SKM-1 (cell line): Measurements from ENCODE around the gene PFKP.

Experiments used
- DNase-seq: peaks from one replicate; lab custom pipeline; 2025; ENCODE audit not compliant: unreplicated experiment; lab: John Stamatoyannopoulos, UW

Gene PFKP

DNA sequence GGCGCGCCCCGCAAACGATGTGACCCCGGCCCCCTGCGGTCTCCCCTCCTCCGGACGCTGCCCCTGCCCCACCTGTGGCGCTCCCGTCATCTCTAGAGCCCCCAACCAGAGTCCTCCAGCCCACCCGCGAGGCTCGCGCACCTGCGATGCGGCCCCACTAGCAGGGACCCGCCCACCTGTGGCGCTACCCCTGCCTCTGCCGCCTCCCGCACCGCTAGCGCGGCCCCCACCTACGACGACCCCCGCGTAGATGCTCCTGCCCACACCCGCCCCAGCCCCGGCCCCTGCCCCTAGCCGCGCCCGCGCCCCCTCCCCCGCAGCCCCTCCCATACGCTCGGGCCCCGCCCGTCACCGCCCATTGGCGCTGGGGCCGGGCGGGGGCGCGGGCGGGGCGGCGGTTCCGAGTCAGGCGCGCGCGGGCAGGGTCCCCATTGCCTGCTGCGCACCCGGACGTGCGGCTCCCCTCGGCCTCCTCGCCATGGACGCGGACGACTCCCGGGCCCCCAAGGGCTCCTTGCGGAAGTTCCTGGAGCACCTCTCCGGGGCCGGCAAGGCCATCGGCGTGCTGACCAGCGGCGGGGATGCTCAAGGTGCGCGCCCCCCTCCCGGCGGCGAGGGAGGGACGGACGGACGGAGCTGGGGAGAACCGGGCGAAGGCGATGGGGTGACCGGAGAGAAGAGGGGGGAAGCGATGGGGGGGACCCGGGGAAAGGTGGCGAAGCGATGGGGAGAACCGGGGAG, at the start of gene PFKP:
TSS of gene PFKP (plus strand) at position 431 of the 741 bp plus-strand sequence. CDS start at position 479, 48 bp downstream.
- no peak for DNase-seq

DNA sequence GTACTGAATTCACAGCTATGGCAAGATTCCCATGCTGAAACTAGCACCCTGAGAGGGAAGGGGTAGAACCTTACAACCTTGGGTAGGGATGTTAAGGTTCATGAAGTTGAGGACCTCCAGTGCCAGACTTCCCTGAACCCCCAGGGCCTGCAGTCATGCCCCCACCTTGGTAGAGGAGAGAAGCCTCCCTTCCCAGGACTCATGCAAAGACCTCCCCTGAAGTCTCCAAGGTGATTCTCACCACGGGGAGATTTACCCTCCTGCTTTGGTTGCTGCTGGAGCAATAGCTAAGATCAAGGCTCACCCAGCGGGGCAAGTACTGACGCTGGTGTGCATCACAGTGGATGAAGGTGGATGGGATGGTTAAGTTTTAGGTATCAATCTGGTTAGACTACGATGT, 49.1 kb upstream of the PFKP start:
- no peak for DNase-seq

GRCh38 chr10:3020311-3020710, 47.0 kb upstream of the PFKP start:
- DNase-seq = no peak

DNA sequence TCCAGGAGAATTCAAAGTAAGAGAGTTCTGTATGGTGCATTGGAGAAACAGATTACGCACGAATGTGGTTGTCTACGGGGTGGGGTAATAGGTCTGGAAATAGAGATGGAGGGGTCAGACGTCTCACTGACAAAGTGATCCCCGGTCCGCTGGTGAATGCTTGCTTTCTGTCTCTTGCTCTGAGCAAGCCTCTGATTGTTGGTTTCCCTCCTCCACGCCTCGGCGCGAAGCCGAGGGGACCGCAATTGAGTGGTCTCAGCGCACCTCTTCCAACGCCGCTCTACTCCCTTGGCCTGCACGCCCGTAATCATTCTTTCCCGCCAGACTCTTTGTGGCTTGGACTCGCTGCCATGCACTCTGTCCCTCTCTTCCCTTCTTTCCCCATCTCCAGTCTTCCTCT, 46.5 kb upstream of the PFKP start:
- DNase-seq = no peak

GRCh38 chr10:3022027-3022426, 45.3 kb upstream of the PFKP start:
- no peak for DNase-seq

DNA sequence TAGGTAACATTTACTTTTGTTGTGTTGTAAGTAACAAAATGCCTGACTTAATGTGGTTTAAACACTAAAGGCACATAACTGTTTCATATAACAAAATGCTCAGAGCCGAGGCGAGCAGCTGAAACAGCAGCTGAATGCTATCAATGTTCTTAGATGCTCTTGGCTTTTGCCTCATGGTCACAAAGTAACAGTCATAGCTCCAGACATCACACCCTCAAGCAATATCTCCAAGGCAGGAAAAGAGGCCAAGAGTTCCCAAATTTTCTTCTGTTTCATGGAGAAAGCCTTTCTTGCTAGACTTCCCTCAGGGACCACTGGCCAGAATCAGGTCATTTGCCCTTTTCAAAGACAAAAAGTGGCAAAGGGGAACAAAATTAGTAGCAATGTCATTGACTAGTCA, 43.5 kb upstream of the PFKP start:
- no peak for DNase-seq

DNA sequence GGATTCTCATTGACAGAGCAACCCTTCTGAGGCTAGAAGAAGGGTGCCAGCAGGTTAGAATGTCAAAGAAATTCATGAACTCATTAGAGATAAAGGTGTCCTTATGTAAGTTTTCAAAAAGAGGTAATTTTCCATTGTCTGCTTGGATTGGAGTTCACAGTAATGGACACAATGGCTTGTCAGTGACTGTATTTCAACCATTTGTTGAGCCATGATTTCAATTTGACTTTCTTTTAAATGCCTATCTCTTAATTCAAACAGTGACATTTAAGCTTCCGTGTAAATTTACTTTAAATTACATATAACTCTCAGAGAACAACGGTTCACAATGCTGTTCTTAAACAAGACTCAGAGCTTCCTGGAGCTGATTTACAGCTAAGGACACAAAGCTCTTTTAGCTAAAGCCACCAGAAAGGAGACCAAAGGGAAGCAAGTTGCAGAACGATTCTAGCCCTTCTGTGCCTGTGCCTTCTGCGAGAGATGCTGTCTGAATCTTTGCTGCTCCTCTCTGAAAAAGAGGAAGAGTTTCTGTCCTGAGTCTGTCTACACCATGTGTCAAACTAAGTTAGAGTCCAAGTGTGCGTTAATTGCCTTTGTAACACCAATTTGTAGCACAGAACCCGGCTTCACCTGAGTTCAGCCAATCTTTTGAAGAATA, 42.2 kb upstream of the PFKP start:
- no peak for DNase-seq

DNA sequence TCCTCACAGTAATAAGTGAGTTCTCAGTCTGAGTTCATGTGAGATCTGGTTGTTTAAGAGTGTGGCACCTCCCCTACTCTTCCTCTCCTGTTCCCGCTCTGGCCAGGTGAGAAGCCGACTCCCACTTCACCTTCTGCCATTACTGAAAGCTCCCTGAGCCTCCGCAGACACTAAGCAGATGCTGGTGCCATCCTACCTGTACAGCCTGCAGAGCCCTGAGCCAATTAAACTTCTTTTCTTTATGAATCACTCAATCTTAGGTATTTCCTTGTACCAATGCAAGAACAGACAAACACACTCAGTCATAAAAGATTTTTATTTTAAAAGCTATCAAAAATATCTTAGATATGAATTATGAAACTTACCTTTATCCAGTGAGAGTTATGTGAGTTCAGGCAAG, 39.5 kb upstream of the PFKP start:
- no peak for DNase-seq

DNA sequence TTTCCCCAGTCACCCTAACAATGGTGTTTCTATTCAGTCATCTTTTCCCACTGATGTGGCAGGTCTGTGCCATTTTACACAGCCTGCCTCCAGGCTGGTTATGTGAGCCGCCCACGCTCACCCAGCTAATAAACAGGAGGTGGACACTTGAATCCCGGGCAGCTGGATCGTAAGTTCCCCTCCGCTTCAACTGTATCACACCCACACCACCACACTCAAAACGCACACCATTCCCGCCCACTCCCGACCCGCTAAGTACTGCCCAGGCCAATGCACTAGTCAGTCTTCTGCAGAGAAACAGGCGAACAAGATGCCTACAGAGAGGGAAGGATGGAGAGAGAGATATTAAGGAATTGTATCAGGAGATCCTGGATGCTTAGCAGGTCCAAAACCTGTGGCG, 38.9 kb upstream of the PFKP start:
- no peak for DNase-seq

- no peak for DNase-seq
These were observed 36.6 kb upstream of the PFKP start for GRCh38 chr10:3030765-3031164.

GRCh38 chr10:3031490-3031889, 35.9 kb upstream of the PFKP start:
- DNase-seq = no peak

- no peak for DNase-seq
These were observed 33.4 kb upstream of the PFKP start for GRCh38 chr10:3033925-3034324.

DNA sequence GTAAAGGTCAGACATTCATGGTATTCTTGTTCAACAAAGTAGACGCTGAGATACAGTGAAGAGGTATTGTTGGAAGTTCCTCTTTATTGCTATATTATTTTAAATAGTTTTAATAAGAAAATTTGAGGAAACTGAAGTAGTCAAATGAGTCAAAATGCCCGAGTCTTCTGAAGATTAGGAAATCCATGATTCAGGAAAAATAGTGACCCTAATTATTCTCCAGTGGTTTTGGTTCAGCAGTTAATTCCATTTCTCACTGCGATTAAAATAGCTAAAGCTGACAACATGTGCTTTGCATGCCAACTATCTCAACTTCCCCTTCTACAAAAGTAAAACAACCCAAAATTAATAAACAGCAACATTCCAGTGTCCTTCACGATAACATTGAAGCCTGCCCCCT, 32.7 kb upstream of the PFKP start:
- DNase-seq = no peak

DNA sequence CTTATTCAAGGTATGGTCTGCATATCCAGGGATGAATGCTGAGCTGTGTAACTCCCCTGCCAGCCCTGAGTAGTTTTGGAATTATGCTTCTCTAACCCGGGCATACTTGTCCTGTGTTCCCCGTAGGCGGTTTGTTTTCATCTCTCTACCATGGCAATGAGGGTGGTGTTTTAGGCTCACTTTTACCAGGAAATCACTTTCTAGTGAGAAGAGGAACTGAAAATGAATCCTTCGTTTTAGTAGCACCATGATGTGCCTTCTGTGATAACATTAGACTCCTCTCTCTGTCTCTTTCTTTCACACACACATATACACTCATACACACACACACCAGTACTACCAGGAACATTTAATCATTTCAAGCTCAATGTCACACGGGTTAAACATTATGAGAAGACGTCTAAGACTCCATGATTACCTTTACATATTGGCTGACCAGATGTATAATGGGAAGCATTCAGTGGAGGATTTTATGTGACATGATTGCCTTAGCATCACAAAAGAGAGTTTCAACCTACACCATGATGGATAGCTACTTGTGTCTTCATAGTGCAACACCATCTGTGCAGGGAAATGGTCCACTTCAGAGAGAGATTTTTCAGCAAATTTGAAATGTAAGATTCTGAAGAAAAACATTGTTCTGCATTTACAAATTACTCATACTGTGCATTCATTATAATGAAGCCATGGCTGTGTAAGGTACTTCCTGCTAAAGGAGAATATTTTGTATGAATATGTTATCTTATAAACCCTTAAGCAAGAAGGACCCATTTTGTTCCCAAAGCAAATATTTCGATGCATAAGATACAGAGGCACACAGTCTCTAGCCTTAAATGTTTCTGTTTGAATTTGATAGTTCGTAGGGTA, 31.0 kb upstream of the PFKP start:
- DNase-seq = no peak

DNA sequence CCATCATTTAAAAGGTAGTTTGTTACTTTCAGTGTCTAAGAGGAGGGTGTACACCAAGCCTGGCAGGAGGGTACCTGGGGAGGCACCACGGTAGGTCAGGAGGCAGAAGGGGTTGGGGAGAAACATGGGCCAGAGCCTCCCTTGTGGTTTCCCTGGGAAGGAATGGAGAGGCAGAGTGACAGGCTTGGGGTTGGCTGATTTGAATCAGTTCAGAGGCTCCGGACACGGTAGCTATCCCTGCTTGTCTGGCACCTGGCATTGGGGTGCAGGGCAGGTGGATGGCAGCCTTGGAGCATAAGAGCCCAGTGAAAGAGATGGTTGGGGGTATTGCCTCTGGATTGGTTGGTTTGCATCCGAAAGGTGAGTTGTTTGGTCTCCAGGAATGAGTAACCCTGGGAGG, 30.2 kb upstream of the PFKP start:
- no peak for DNase-seq

GRCh38 chr10:3040069-3040468, 27.3 kb upstream of the PFKP start:
- peak; percentile 14 for DNase-seq

- DNase-seq = no peak
These were observed 24.8 kb upstream of the PFKP start for GRCh38 chr10:3042589-3042988.

DNA sequence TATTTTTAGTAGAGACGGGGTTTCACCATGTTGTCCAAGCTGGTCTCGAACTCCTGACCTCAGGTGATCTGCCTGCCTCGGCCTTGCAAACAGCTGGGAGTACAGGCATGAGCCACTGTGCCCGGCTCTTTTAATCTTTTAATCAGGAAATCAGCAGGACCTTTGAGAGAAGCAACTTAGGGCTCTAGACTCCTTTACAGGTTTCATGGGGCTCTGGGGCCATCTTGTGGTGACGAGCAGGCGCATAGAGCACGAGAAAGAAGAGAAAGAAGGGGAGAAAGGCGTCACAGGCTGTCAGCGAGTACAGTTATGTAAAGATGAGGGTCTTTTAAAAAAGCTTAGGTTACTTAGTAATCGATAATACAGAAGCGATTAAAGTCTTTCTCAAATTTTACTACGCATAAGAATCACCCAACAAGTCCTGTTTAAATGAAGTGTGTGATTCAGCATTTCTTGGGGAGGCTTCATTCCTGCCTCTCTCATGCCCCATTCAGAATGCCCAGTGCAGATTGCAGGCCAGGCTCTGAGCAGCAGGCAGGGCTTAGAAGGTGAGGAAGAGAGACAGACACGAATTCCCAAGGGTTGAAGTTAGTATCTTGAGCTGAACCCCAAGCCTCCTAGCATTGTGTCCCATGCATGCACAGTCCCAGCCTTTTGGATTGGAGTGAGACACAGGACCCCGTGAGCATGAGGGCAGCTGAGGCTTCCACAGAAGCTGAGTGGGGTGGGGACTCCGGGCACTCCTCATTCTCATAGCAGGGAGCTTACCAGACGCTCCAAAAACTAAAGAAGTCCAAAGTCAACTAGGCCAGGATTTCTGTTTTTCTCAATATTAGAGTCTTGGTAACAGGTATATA, 23.6 kb upstream of the PFKP start:
- no peak for DNase-seq

DNA sequence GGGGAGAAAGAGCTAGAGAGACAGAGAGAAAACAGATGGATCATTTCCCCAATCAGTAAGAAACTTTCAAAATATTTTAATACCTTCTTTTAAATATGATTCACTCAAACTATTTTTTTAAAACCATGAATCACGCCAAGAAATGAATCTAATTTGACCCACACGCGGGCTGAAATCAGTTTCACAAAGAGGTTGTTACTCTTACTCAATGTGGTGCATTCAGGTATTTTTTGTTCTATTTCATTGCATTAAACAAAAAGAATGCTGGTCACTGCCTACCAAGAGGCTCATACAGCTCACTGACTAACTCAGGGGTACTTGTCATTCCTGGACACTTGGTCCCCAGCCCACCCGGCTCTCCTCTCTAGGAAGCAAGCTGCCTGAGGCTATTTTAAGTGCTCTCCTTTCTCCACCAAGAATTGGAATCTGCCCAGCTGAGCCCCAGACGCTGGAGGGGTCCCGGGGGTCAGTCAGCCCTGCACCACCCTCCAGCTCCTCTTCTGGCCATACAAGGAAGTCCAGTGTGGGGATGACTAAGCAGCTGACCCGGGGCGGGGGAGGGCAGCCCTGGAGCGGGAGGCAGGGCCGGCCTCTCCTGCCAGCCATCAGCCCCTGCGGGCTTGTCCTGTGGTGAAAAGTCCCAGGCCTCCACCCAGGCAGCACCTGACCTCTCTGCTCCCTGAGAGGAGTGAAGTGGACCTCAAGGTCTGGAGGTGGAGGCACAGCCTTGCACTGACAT, 21.7 kb upstream of the PFKP start:
- no peak for DNase-seq

- DNase-seq = no peak
These were observed 21.1 kb upstream of the PFKP start for GRCh38 chr10:3046210-3046779.
